MM.1S (cell line): Measurements from ENCODE around the gene TOMM6.

Source experiments
- CTCF ChIP-seq: fragments of 300-600 bp; sonication (generic); IDR thresholded peaks from 2 replicates; pipeline ENCODE4 v1.5.1; 2016; ENCODE audit warnings: antibody characterized with exemption, low read length, mixed read lengths
- EZH2 ChIP-seq: fragments of 300-600 bp; sonication (generic); optimal IDR thresholded peaks from 2 replicates; pipeline ENCODE3; 2017; ENCODE audit warnings: low read depth, mild to moderate bottlenecking, antibody characterized with exemption, low read length, mixed read lengths
- EZH2phosphoT487 ChIP-seq: fragments of 300-600 bp; sonication (generic); IDR thresholded peaks from 2 replicates; pipeline ENCODE4 v1.6.1; 2018; ENCODE audit warnings: antibody characterized with exemption, low read length

DNA sequence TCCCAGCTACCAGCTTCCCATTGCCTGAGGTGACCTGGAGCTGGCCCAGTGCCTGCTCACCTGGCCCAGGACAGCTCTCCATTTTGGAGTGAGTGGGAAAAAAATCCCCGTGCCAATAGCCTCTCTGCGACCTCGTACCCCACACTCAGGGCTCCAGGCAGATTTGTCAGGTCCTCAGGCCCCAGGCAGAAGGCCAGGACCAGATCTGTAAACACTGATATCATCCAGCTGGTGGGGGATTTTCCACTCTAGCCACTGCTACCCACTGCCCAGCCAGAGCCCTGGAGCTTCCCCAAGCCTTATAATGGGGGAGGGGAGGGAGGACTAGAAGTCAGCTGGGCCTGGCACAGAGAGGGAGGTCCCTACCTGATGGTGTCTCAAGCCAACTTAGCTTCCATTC is 39.0 kb upstream of the TOMM6 start:
- no peak for TF ChIP-seq CTCF
- TF ChIP-seq EZH2phosphoT487: no peak
- TF ChIP-seq EZH2: no peak
